OCI-LY7 (cell line): ENCODE measurements around the gene GPRC5C.

Experiments used
- CTCF ChIP-seq: fragments of 200-600 bp; sonication (generic); conservative IDR thresholded peaks from 2 replicates; pipeline ENCODE4 v1.5.1; 2014; ENCODE audit warnings: mild to moderate bottlenecking, antibody characterized with exemption, low read length, moderate library complexity, mixed read lengths
- EZH2phosphoT487 ChIP-seq: fragments of 200-600 bp; sonication (generic); IDR thresholded peaks from 2 replicates; pipeline ENCODE4 v1.6.1; 2018; ENCODE audit warnings: low read depth, borderline replicate concordance, mild to moderate bottlenecking, mixed run types, antibody characterized with exemption, low read length, moderate library complexity, mixed read lengths

- TF ChIP-seq CTCF, result no peak
- no peak for TF ChIP-seq EZH2phosphoT487
Measured at GRCh38 chr17:74432424-74432690, 469 bp downstream of the GPRC5C start.
